HEK293 (cell line): ENCODE data around the gene GIMAP5.

Experiments used
- CTCF ChIA-PET: fragments of 350-600 bp; formaldehyde crosslinking; extraction: SDS; loops from one replicate; lab custom pipeline; 2021; ENCODE audit warnings: antibody characterized with exemption; lab: Yijun Ruan, JAX
- POLR2A ChIA-PET: fragments of 300-600 bp; formaldehyde crosslinking; extraction: SDS; loops from one replicate; lab custom pipeline; 2020; ENCODE audit warnings: antibody characterized with exemption, inconsistent platforms; lab: Yijun Ruan, JAX
- H3K27ac ChIP-seq: fragments of 200-500 bp; sonication (Bioruptor generic); 2 replicates; pipeline ENCODE4 v1.5.1; 2014; ENCODE audit warnings: low read depth, low read length, control low read depth, inconsistent platforms; ENCODE audit errors: extremely low read depth
- H3K36me3 ChIP-seq, 2 experiments: fragments of 200-500 bp in 1 of 2; sonication (Bioruptor generic) in 1 of 2; 1 replicate in 1 of 2; 2 replicates in 1 of 2; pipeline ENCODE4 v1.5.1; 2014 to 2017; ENCODE audit warnings: inconsistent platforms in 2 of 2, low read length in 2 of 2; ENCODE audit not compliant: control insufficient read depth in 2 of 2, insufficient read depth in 1 of 2
- H3K4me1 ChIP-seq: fragments of 200-500 bp; sonication (Bioruptor generic); 2 replicates; pipeline ENCODE4 v1.5.1; 2014; ENCODE audit warnings: mild to moderate bottlenecking, low read length, inconsistent platforms; ENCODE audit not compliant: control insufficient read depth, insufficient read depth
- H3K4me3 ChIP-seq: 2 replicates; pipeline ENCODE4 v1.5.1; 2011; ENCODE audit warnings: low read depth, mild to moderate bottlenecking, control low read depth, low read length, moderate library complexity
- H3K9me3 ChIP-seq: fragments of 200-500 bp; sonication (Bioruptor generic); 2 replicates; pipeline ENCODE4 v1.5.1; 2014; ENCODE audit warnings: low read depth, low read length, inconsistent platforms; ENCODE audit not compliant: control insufficient read depth, insufficient read depth
- GLI2 ChIP-seq: fragments of 450-650 bp; formaldehyde crosslinking; IDR thresholded peaks from 2 replicates; pipeline ENCODE4; 2017; ENCODE audit warnings: missing biosample characterization, missing genetic modification characterization, low read depth, borderline replicate concordance
- REST ChIP-seq: fragments of 450-650 bp; formaldehyde crosslinking; IDR thresholded peaks from 2 replicates; pipeline ENCODE4 v1.5.1; 2016; ENCODE audit warnings: missing biosample characterization, missing genetic modification characterization
- SP7 ChIP-seq: fragments of 450-650 bp; formaldehyde crosslinking; IDR thresholded peaks from 2 replicates; pipeline ENCODE4 v1.5.1; 2016; ENCODE audit warnings: missing biosample characterization, missing genetic modification characterization
- TCF7L2 ChIP-seq: IDR thresholded peaks from 2 replicates; pipeline ENCODE4 v1.6.1; 2011; ENCODE audit warnings: low read depth, mild to moderate bottlenecking, inconsistent platforms, low read length, moderate library complexity, borderline replicate concordance
- ZBTB48 ChIP-seq: fragments of 450-650 bp; formaldehyde crosslinking; IDR thresholded peaks from 2 replicates; pipeline ENCODE4 v1.5.1; 2016; ENCODE audit warnings: missing biosample characterization, missing genetic modification characterization
- ZFHX2 ChIP-seq: fragments of 450-650 bp; formaldehyde crosslinking; conservative IDR thresholded peaks from 2 replicates; pipeline ENCODE4 v1.5.1; 2016; ENCODE audit warnings: missing biosample characterization, missing genetic modification characterization
- ZFP3 ChIP-seq: fragments of 450-650 bp; formaldehyde crosslinking; IDR thresholded peaks from 2 replicates; pipeline ENCODE4 v1.5.1; 2016; ENCODE audit warnings: low read depth, missing biosample characterization, missing genetic modification characterization
- ZNF140 ChIP-seq: fragments of 450-650 bp; formaldehyde crosslinking; IDR thresholded peaks from 2 replicates; pipeline ENCODE4 v1.5.1; 2016; ENCODE audit warnings: missing biosample characterization, missing genetic modification characterization
- ZNF148 ChIP-seq: fragments of 450-650 bp; formaldehyde crosslinking; IDR thresholded peaks from 2 replicates; pipeline ENCODE4 v1.5.0; 2017; ENCODE audit warnings: missing biosample characterization, missing genetic modification characterization, borderline replicate concordance
- ZNF157 ChIP-seq: fragments of 450-650 bp; formaldehyde crosslinking; IDR thresholded peaks from 2 replicates; pipeline ENCODE4 v1.5.1; 2016; ENCODE audit warnings: missing biosample characterization, missing genetic modification characterization
- ZNF2 ChIP-seq: fragments of 450-650 bp; formaldehyde crosslinking; IDR thresholded peaks from 2 replicates; pipeline ENCODE4 v1.5.1; 2016; ENCODE audit warnings: missing biosample characterization, missing genetic modification characterization
- ZNF202 ChIP-seq: fragments of 450-650 bp; formaldehyde crosslinking; IDR thresholded peaks from 2 replicates; pipeline ENCODE4 v1.5.1; 2016; ENCODE audit warnings: missing biosample characterization, missing genetic modification characterization, borderline replicate concordance
- ZNF239 ChIP-seq: fragments of 450-650 bp; formaldehyde crosslinking; IDR thresholded peaks from 2 replicates; pipeline ENCODE4 v1.5.1; 2016; ENCODE audit warnings: missing biosample characterization, missing genetic modification characterization
- ZNF280C ChIP-seq: fragments of 450-650 bp; formaldehyde crosslinking; IDR thresholded peaks from 2 replicates; pipeline ENCODE4 v1.5.1; 2016; ENCODE audit warnings: missing biosample characterization, missing genetic modification characterization
- ZNF311 ChIP-seq: fragments of 450-650 bp; formaldehyde crosslinking; IDR thresholded peaks from 2 replicates; pipeline ENCODE4 v1.5.1; 2017; ENCODE audit warnings: missing biosample characterization, missing genetic modification characterization, borderline replicate concordance
- ZNF350 ChIP-seq: fragments of 450-650 bp; formaldehyde crosslinking; IDR thresholded peaks from 2 replicates; pipeline ENCODE4 v1.5.0; 2017; ENCODE audit warnings: missing biosample characterization, mild to moderate bottlenecking, missing genetic modification characterization
- ZNF391 ChIP-seq: fragments of 450-650 bp; formaldehyde crosslinking; IDR thresholded peaks from 2 replicates; pipeline ENCODE4 v1.5.1; 2016; ENCODE audit warnings: low read depth, missing biosample characterization, missing genetic modification characterization, borderline replicate concordance
- ZNF488 ChIP-seq: fragments of 450-650 bp; formaldehyde crosslinking; IDR thresholded peaks from 2 replicates; pipeline ENCODE4 v1.5.1; 2016; ENCODE audit warnings: missing biosample characterization, missing genetic modification characterization
- ZNF514 ChIP-seq: fragments of 450-650 bp; formaldehyde crosslinking; IDR thresholded peaks from 2 replicates; pipeline ENCODE4 v1.5.1; 2016; ENCODE audit warnings: missing biosample characterization, missing genetic modification characterization
- ZNF639 ChIP-seq: fragments of 450-650 bp; formaldehyde crosslinking; IDR thresholded peaks from 2 replicates; pipeline ENCODE4 v1.5.1; 2016; ENCODE audit warnings: missing biosample characterization, missing genetic modification characterization
- ZNF791 ChIP-seq: fragments of 450-650 bp; formaldehyde crosslinking; IDR thresholded peaks from 2 replicates; pipeline ENCODE4 v1.5.1; 2016; ENCODE audit warnings: missing biosample characterization, missing genetic modification characterization
- ZNF837 ChIP-seq: fragments of 450-650 bp; formaldehyde crosslinking; IDR thresholded peaks from 2 replicates; pipeline ENCODE4 v1.5.1; 2016; ENCODE audit warnings: missing biosample characterization, missing genetic modification characterization
- ZSCAN16 ChIP-seq: fragments of 450-650 bp; formaldehyde crosslinking; IDR thresholded peaks from 2 replicates; pipeline ENCODE4 v1.5.1; 2016; ENCODE audit warnings: missing biosample characterization, missing genetic modification characterization

GIMAP5 gene

GRCh38 chr7:150719436-150719835 is 17.8 kb upstream of the GIMAP5 start:
- no peak overlapping the region for H3K27ac ChIP-seq
- TF ChIP-seq ZNF488 (tag by site-specific recombination) (no peak), REST (no peak), SP7 (tag by site-specific recombination) (no peak), ZNF311 (no peak), ZBTB48 (no peak), ZNF280C (tag by site-specific recombination) (no peak), GLI2 (tag by site-specific recombination) (no peak), ZNF350 (tag by site-specific recombination) (no peak), ZFP3 (tag by site-specific recombination) (no peak), ZNF639 (tag by site-specific recombination) (no peak), ZNF157 (no peak), ZFHX2 (tag by site-specific recombination) (no peak), ZNF791 (tag by site-specific recombination) (no peak), ZNF202 (tag by site-specific recombination) (no peak), ZNF837 (tag by site-specific recombination) (no peak)
- ChIA-PET CTCF (no interaction called here), POLR2A (interaction anchor here (0.5 kb wide), 1 partner anchor 36 kb away, joined by 3 read pairs; no protein-coding TSS in a partner anchor)
- no peak overlapping the region for H3K4me3 ChIP-seq
- no peaks in the 10 kb centered on the region for H3K36me3 ChIP-seq
- no peaks in the 10 kb centered on the region for H3K4me1 ChIP-seq
- no peaks in the 10 kb centered on the region for H3K9me3 ChIP-seq

- Histone ChIP-seq H3K4me1 (no peaks in the 10 kb centered on the region), H3K36me3 (no peaks in the 10 kb centered on the region), H3K4me3 (no peak overlapping the region), H3K27ac (no peak overlapping the region), H3K9me3 (no peaks in the 10 kb centered on the region)
- ChIA-PET POLR2A (no interaction called here), CTCF (interaction anchor here (0.7 kb wide), 1 partner anchor 19 kb away, joined by 3 read pairs; no protein-coding TSS in a partner anchor)
- no peak for TF ChIP-seq ZSCAN16 (tag by site-specific recombination)
- no peak for TF ChIP-seq ZNF239
- TF ChIP-seq TCF7L2 = no peak
- no peak for TF ChIP-seq ZNF514 (tag by site-specific recombination)
- no peak for TF ChIP-seq ZNF148
- TF ChIP-seq ZNF140 (tag by site-specific recombination) = no peak
- TF ChIP-seq ZNF2 (tag by site-specific recombination) = no peak
- TF ChIP-seq ZNF391 (tag by site-specific recombination) = no peak
Observed at GRCh38 chr7:150719960-150720891, 17.0 kb upstream of the GIMAP5 start.
